GM12873 (cell line): ENCODE data around the gene DOP1B.

Experiments used
- CTCF ChIP-seq: IDR thresholded peaks from 2 replicates; pipeline ENCODE4 v1.5.1; 2012; ENCODE audit warnings: low read depth, mild to moderate bottlenecking, moderate library complexity, low read length, control low read depth; ENCODE audit not compliant: insufficient read depth; ENCODE audit errors: missing control alignments

The DOP1B gene

GRCh38 chr21:36120304-36120888, 36.2 kb upstream of the DOP1B start:
- no peak for TF ChIP-seq CTCF

- peak; percentile 31 for TF ChIP-seq CTCF
Observed at GRCh38 chr21:36122977-36123376, 33.6 kb upstream of the DOP1B start.

- no peak for TF ChIP-seq CTCF
Observed at GRCh38 chr21:36124395-36124794, 32.2 kb upstream of the DOP1B start.

DNA sequence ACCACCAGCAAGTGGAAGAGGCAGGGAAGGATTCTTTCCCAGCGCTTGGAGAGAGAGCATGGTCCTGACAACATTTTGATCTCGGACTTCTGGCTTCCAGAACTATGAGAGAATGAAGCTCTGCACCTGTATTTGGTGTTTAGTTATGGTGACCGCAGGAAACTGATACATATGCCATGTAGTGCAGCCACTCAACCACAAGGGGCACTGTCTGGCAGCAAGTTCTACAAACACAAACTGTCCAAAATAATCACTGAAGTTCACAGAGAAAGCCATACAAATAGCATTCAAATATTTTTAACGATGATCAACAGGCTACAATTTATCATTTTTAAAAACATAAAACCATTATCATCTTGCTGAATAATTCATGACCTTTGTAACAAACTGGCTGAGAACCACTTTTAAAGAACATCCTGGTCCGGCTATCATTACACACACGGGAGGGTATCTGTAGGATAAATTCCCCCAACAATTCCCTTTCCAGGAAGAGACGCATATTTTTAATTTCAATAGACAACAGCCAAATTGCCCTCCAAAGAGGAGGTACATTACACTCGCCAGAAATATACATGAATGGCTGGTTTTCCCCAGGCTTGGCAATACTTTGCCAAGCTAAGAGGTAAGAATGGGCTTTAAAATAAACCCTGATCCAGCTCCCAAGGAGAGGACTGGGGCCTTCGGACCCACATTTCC, 31.0 kb upstream of the DOP1B start:
- TF ChIP-seq CTCF, result peak; percentile 96

DNA sequence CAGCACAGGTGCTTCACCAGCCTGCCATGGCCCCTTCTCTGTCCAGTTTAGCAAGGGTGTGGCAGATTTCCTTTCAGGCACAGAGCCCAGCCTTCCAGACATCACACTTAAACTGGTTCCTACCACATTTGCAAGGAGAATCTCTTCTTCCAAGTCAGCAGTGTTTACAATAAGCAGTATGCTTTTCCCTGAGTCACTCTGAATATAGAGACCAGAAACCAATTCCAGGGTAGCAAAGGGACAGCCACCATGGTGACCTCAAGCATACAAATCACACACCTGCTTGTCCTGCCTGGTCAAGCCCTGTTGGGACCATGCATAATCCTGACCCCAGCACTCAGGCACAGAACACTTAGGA, 30.4 kb upstream of the DOP1B start:
- no peak for TF ChIP-seq CTCF

DNA sequence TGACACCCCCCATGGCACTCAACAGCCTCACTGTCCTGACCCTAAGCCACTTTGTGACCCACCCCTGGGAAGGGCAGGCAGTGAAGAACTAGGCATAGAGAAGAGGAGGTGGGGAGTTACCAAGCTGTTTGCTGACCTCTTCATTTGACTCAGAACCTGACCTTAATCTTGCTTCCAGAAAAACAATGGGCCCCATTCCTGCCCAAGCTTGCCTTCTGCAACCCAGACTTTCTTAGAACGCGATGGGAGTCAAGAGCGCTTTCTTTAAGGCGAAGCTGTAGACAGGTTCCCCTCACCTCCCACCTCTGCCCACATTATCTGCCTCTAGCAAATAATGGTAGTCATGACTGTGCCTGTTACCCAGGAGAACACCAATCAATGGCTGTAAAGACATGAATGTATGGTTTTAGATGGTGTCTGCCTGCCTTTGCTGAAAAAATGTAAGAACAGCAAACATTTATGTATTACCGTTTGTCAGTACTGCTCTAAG, 30.0 kb upstream of the DOP1B start:
- peak; percentile 1 for TF ChIP-seq CTCF

DNA sequence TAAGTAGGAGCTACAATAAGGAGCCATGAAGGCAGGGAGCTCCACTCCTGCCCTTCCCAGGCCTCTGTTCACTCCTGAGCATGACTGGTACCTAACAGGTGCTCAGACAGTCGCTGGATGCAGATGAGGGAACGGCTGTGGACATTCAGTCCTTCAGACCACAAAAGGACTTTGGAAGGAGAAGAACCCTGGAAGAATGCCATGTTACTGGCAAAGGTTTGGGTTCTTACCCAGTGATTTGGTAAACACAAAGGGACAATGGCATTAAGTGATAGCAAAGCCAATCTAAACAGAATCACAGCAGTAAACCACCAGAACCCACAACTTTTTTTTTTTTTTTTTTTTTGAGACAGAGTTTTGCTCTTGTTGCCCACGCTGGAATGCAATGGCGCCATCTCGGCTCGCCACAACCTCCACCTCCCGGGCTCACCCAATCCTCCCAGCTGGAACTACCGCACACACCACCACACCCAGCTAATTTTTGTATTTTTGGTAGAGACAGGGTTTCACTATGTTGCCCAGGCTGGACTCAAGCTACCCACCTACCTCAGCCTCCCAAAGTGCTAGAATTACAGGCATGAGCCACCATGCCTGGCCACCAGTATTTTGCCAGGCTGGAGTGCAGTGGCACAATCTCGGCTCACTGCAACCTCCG, 29.2 kb upstream of the DOP1B start:
- TF ChIP-seq CTCF, result no peak
